Sigmoid colon (tissue), 4 donors: ENCODE data around the gene NEK11.

ENCODE experiments used
- EP300 ChIP-seq, 4 donors: sonication (generic); formaldehyde crosslinking; IDR thresholded peaks; one replicate each; pipeline ENCODE4 v1.6.1; 2017; ENCODE audit warnings: antibody characterized with exemption in 4 of 4
- POLR2A ChIP-seq, 2 donors: fragments of 450-650 bp; IDR thresholded peaks; one replicate each; pipeline ENCODE4 v1.6.1; 2016; ENCODE audit warnings: antibody characterized with exemption in 2 of 2, mild to moderate bottlenecking in 2 of 2, moderate library complexity in 2 of 2
- POLR2AphosphoS5 ChIP-seq, 4 donors: sonication (generic); formaldehyde crosslinking; IDR thresholded peaks; one replicate each; pipeline ENCODE4 v1.6.1; 2017; ENCODE audit warnings: antibody characterized with exemption in 4 of 4
- TF ChIP-seq, protein P1 (sequence below), 4 experiments: fragments of 450-650 bp in 3 of 4; fragments of 200-600 bp in 1 of 4; IDR thresholded peaks; one replicate each; pipeline ENCODE4 v1.5.1; 2016 to 2019; ENCODE audit warnings: antibody characterized with exemption in 4 of 4, mild to moderate bottlenecking in 3 of 4, moderate library complexity in 2 of 4

DNA sequence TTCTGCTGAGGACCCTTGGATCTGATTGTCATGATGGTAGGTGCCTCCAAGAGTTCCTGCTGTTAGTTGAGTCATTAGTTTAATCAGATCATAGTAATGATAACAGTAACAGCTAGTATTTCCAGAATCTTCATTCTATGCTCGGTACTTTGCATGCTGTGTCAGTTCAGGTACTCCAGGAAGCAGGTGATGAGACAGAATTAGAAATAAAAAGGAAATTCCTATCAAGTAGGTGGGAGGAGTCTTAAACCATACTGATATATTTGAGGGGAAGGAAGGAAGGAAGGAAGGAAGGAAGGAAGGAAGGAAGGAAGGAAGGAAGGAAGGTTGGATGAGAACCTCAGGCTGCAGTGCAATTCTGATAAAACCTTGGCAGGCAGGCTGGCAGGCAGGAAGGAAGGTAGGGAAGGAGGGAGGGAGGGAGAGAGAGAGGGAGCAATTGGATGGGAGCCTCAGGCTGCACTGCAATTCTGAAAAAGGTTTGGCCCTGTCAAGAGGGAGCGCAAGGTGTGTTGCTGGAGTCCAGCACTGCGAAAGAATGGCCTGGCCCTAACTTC lies 206.1 kb downstream of the NEK11 start:
- TF ChIP-seq, protein P1, sequence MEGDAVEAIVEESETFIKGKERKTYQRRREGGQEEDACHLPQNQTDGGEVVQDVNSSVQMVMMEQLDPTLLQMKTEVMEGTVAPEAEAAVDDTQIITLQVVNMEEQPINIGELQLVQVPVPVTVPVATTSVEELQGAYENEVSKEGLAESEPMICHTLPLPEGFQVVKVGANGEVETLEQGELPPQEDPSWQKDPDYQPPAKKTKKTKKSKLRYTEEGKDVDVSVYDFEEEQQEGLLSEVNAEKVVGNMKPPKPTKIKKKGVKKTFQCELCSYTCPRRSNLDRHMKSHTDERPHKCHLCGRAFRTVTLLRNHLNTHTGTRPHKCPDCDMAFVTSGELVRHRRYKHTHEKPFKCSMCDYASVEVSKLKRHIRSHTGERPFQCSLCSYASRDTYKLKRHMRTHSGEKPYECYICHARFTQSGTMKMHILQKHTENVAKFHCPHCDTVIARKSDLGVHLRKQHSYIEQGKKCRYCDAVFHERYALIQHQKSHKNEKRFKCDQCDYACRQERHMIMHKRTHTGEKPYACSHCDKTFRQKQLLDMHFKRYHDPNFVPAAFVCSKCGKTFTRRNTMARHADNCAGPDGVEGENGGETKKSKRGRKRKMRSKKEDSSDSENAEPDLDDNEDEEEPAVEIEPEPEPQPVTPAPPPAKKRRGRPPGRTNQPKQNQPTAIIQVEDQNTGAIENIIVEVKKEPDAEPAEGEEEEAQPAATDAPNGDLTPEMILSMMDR (IDR thresholded peaks at IDR 0.05), result no peak
- TF ChIP-seq POLR2AphosphoS5 (IDR thresholded peaks at IDR 0.05), result no peak
- no peak for TF ChIP-seq EP300 (IDR thresholded peaks at IDR 0.05)
- TF ChIP-seq POLR2A (IDR thresholded peaks at IDR 0.05), result no peak
